ENCODE results near the gene TMC1.

Gene TMC1

DNA sequence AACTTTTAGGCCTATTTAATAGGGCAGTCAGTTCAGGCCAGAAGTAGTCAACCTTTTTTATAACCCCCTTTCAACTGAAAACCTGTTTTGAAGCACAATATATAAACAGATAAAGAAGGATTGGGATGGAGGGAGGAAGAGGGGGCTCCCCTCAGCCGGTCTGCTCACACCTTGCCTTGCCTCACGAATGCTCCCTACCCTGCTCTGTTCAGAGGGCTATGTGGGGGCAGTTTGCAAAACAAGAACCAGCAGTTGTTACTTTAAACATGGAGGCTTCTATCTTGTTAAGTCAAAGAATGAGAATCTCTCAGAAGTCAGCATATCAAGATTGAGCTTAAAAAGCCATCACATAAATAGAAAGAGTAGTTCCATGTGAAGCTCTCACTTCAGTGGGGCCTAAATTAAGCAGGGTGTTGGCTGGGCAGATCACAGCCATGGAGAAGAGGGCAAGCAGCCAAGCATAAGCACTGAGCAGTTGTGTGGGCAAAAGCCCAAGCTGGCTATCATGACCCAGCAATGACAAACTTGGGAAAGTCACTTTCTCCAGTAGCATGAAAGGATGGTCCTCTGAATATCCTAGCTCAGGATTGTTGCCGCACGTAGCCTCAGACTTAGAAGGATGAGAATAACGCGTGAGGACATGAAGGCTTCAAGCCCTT lies 360.8 kb downstream of the TMC1 start:
- DNase-seq: no peak

DNA sequence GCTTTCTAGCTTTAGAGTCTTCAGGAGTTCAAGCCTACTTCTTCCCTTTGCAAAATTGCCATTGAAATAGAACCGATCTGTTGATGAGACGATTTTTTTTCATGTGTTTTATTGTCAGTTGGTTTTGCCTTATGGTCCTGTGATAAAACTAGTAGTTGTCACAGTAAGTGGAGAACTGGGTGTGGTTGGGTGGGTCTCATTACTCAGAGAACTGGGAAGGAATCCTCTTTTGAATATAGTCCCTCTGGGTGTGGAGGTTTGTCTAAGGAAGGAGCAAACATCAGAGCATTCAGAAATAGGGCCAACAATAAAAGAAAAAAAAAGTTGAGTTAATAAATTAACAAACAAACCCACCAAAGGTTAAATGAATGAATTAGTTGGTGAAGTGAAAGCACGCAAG lies 362.5 kb downstream of the TMC1 start:
- no peak for DNase-seq

DNA sequence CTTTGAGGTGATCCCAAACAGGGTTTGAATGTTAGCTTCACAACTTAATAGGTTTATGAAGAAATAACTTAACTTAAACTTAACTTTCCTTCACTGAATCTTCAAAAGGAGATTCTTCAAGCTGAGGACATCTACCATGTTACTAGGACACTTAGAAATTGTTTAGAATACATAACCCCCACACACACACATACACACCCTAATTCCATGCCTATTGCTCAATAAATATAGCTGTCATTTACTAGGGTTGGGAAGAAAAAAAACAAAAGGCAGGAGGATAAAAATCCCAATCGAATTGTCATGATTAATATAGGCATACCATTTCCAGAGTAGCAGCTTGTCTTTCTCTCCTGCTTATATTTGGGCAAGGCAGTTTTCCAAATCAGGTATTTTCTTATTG lies 363.1 kb downstream of the TMC1 start:
- DNase-seq: no peak
